ENCODE results near the gene SYT3.
"Not testable (repeated sequence)": the region's sequence is repeated elsewhere in the genome, so short reads cannot be mapped to it uniquely, and the experiment has no call there.

SYT3 gene

GRCh38 chr19:50640368-50640767 lies 687 bp upstream of the SYT3 start:
- no peak for DNase-seq (ENCODE audit: low spot score)

DNA sequence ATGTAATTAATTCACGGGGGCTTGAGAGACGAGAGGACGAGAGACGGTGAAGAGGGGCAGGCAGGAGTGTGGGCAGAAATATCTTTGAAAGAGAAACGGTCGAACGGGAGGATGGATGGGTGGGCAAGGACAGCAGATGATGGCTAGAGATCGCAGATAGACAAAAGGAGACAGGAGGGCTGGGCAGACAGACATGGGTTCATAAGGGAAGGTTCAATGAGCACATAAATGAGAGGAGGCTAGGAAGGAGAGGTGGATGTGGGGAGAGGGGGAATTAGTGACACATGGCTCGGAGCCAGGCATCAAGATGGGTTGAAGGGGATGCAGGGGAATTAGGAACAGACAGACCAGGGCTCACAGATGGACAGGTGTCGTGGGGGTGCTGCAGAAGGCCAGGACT lies 1.1 kb downstream of the SYT3 start:
- DNase-seq (ENCODE audit: low spot score) = no peak

GRCh38 chr19:50636317-50637085 lies 3.2 kb downstream of the SYT3 start:
- DNase-seq (ENCODE audit: low spot score) = no peak

- no peak for DNase-seq (ENCODE audit: low spot score)
Measured at GRCh38 chr19:50633973-50634372, 5.7 kb downstream of the SYT3 start.

DNA sequence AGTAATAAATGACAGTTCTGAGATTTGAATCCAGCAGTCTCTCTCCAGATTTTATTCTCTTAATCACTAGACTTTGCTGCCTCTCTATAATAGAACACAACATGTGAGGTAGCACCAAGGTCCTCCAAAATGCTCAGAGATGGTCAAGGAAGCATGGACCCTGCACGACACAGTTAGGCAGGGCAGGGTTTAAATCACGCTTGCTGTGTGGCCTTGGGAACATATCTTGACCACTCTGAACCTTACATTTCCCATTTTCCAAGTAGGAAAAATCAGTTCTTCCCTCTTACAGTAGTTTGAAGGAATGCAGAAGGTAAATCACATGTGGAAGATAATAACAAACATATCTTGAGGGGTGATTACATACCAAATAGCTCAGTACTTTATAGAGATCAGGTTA lies 6.3 kb downstream of the SYT3 start:
- DNase-seq (ENCODE audit: low spot score) = no peak

DNA sequence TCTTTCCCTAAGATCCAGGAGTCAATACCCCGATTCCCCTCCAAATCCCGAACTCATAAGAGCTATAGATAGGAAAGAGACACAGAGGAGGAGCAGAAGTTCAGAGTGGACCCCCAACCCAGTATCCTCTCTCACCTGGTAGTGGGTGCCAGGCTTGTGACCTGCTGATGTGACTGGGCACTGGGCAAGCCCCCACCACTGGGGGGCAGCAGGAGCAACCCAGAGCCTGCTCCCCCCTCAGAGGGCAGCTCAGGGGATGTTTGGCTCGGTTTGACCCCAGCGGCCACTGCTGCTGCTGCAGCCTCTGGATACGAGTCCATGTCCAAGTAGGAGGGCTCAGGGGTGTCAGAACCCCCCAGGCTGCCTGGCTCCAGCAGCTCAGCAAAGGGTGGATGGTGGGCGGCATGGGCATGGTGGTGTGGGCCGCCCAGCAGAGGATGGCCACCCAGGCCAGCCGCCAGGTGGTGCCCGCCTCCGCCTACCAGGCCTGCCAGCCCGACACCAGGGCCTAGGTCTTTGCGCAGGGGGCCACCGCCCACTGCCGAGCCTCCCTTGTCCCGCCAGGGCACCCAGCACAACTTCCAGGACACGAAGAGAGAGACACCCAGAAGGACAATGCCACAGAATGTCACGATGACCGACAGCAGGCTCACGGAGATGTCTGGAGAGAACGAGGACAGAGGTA lies 7.4 kb downstream of the SYT3 start:
- no peak for DNase-seq (ENCODE audit: low spot score)

DNA sequence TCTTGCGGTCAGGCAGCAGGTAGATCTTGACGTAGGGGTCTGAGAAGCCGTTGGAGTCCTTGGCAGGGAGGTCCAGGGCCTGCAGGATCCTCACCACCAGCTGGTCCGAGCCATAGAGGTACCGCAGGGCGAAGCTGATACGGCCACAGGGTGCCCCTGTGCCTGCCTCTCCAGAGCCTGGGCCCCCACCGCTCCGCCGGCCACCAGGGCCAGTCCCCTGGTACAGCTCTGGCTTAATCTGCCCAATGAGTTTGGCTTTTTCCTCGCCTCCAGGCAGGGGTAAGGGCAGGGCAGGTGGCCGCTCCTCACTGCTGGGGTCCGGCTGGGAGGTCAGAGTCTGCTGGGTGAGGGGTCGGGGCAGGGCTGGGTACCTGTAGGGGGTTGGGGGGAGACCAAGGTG lies 9.9 kb downstream of the SYT3 start:
- DNase-seq (ENCODE audit: low spot score) = no peak

DNA sequence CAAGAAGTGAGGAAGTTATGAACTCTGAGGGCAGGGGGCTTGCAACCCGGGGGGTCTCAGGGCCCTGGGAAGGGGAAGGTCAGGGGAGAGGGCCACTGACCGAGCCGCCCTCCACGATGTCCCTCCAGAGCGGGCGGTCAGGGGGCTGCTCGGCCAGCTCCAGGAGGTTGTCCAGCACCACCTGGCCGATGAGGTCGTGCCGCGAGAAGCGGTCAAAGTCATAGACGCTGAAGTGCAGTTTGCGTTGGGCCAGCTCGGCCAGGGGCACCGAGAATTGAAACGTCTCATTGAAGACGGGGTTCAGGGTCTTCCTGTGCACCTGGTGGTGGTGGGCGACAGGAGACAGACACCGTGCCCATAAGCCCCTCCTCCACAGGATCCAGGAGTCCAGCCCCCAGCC lies 10.5 kb downstream of the SYT3 start:
- DNase-seq (ENCODE audit: low spot score) = no peak

DNA sequence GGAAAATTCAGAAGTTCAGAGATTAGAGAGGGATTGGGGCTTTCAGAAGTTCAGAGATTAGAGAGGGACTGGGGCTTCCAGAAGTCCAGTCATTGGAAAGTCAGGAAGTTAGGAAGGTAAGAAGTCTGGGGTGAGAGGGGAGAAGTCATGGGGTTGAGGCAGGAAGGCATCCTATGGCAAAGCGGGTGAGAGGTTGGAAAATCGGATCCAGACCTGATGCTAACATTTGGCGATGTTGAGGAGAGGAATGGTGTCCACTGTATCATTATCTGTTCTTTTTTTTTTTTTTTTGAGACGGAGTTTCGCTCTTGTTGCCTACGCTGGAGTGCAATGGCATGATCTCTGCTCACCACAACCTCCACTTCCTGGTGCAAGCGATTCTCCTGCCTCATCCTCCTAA lies 11.1 kb downstream of the SYT3 start:
- no peak for DNase-seq (ENCODE audit: low spot score)

DNA sequence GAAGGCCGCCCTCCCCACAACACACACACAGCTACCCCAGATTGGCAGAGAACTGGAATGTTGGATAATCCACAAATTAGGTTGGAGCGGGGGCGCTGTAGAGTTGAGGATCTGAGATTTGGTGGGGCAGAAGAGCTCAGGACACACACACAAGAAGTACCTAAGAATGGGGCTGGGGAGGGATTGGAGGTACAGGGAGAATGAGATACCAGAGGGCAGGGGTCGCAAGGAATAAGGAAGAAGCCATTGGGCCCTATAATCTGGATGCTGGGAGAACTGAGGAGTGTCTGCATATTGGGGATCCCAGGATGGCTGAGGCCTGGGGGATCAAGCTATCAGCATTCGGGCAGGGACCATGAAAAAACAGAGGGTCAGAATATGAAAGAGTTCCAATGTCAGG lies 11.5 kb downstream of the SYT3 start:
- DNase-seq (ENCODE audit: low spot score) = no peak

DNA sequence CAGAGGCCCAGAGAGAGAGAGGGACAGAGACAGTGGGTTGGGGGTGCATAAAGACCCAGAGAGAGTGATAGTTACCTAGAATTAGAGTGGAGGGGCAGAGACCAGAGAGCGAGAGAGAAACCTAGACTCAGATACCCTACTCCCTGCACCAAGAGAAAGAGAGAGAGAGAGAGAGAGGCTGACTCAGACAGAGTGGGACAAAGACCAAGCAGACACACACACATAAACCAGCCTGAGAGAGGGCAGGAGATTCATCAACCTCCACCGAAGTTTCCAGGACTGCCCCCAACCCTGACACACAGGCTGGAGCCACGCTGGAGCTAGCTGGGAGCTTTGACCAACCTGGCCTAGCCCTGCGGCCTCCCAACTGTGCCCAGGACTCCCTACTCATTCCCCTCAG lies 12.9 kb downstream of the SYT3 start:
- DNase-seq (ENCODE audit: low spot score) = no peak

- no peak for DNase-seq (ENCODE audit: low spot score)
Measured at GRCh38 chr19:50626011-50626410, 13.7 kb downstream of the SYT3 start.

- no peak for DNase-seq (ENCODE audit: low spot score)
Measured at GRCh38 chr19:50624949-50625600, 14.6 kb downstream of the SYT3 start.

- DNase-seq (ENCODE audit: low spot score) = not testable (repeated sequence)
Measured at GRCh38 chr19:50620394-50620906, 19.2 kb downstream of the SYT3 start.

GRCh38 chr19:50619184-50619583 lies 20.5 kb downstream of the SYT3 start:
- DNase-seq (ENCODE audit: low spot score) = not testable (repeated sequence)

GRCh38 chr19:50618379-50618778 lies 21.3 kb downstream of the SYT3 start:
- not testable (repeated sequence) for DNase-seq (ENCODE audit: low spot score)

DNA sequence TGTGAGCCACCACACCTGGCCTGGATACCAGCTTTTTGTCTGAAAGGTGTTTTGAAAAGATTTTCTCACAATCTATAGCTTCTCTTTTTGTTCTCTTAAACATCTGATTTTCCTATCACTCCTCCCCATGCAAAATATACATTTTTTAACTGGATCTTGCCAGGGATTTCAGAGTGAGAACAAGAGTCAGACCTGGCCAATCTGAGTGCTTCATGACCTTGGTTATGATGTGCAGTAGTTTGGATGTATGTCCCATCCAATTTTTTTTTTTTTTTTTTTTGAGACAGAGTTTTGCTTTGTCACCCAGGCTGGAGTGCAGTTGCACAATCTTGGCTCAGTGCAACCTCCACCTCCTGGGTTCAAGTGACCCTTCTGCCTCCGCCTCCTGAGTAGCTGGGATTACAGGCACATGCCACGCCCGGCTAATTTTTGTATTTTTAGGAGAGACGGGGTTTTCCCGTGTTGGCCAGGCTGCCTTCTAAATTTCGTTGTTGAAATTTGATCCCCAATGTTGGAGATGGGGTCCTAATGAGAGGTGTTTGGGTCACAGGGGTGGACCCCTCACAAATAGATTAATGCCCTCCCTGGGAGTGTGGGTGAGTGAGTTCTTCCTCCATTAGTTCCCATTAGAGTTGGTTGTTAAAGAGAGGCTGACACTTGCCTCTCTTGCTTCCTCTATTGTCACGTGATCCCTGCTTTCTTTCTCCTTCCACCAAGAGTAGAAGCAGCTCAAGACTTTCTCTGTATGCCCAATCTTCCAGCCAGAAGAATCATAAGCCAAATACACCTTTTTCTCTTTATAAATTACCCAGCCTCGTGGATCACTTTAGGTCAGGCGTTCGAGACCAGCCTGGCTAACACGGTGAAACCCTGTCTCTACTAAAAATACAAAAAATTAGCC lies 26.9 kb downstream of the SYT3 start:
- DNase-seq (ENCODE audit: low spot score) = not testable (repeated sequence)

DNA sequence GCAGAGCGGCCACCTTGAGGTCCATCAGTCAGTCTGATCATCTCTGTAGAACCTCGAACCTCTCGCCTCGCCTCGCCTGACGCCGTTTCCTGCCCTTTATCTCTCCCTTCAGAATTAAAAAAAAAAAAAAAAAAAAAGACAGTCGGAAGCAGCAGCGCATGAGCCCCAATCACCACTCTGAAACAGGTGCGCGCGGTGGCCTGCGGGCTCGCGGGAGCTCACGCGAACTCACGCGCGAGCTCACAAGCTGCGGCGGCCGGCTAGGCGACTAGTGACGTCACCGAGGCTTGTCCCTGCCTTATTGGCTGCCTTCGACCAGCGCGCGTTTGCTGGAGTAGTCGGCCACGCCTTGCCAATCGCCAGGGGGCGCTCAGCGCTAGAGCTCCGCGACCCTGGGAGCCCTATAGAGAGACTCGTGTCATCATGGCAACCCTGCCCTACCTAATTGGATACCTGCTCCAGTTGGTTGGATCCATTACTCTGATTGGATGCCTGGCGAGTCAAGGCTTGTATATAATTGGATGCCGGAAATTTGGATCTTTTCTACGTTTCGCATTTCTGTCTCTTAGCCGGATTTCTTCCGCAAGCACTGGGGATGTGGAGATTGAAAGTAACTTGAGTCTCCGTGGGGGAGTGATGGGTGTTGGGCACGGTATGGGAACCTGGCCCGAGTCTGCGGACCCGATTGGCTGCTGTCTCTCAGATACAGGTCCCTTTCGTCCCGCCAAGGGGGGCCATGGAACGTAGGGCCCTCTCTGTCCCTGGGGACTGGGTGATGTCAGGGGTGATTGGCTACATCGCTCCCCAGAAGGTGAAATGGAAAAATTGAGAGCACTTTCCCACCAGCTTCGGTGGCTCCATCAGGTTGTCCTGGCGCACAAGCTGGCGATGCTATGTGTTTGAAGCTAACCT lies 31.6 kb downstream of the SYT3 start:
- peak; percentile 83 for DNase-seq (ENCODE audit: low spot score)

- no peak for DNase-seq (ENCODE audit: low spot score)
Measured at GRCh38 chr19:50607388-50607787, 32.3 kb downstream of the SYT3 start.

DNA sequence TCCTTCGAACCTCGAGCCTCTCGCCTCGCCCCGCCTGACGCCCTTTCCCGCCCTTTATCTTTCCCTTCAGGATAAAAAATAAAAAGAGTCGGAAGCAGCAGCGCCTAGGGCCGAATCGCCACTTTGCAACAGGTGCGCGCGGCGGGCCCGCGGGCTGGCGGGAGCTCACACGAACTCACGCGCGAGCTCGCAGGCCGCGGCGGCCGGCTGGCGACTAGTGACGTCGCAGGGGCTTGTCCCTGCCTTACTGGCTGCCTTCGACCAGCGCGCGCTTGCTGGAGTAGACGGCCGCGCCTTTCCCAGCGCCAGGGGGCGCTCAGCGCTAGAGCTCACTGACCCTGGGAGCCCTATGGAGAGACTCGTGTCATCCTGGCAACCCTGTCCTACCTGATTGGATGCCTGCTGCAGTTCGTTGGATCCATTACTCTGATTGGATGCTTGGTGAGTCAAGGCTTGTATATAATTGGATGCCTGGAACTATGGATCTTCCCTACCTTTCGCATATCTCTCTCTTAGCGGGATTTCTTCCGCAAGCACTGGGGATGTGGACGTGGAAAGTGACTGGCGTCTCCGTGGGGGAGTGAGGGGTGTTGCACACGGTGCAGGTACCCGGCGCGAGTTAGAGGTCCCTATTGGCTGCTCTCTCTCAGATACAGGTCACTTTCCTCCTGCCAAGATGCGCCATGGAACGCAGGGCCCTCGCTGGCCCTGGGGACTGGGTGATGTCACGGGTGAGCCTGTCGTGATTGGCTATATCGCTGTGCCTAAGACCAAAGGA lies 33.4 kb downstream of the SYT3 start:
- DNase-seq (ENCODE audit: low spot score) = peak; percentile 21

All from SK-N-DZ (cell line).